GM12878 (cell line): ENCODE results near the gene HOATZ. TPM values are rescaled to one million over a fixed set of nuclear protein-coding genes. Genes with fewer than 3 reads are reported as not detected.

ENCODE experiments used
- ATAC-seq: fragments of 200-7000 bp; cut with Tn5 transposase; 3 replicates; pipeline ENCODE4 v1.9.1; 2020; ENCODE audit warnings: mild to moderate bottlenecking, moderate library complexity
- BruUV-seq: library from RNA; stranded (reverse); fragments of 400-500 nt; replicated peaks from 2 replicates; lab custom pipeline; 2021; lab: Mats Ljungman, UMichigan
- CTCF ChIA-PET: fragments of 300-600 bp; sonication (Branson Sonifier 250); formaldehyde crosslinking; extraction: SDS; loops from one replicate; lab custom pipeline; 2021; ENCODE audit warnings: inconsistent platforms; lab: Yijun Ruan, JAX
- POLR2A ChIA-PET: fragments of 350-600 bp; formaldehyde crosslinking; extraction: SDS; loops from one replicate; lab custom pipeline; 2021; ENCODE audit warnings: inconsistent platforms; lab: Charles Lee
- RAD21 ChIA-PET: fragments of 300-600 bp; sonication (Branson Sonifier 250); formaldehyde crosslinking; loops from one replicate; lab custom pipeline; 2023; ENCODE audit warnings: antibody characterized with exemption; ENCODE audit not compliant: unreplicated experiment; lab: Charles Lee
- SMC1A ChIA-PET: fragments of 300-600 bp; sonication (Branson Sonifier 250); formaldehyde crosslinking; loops from one replicate; lab custom pipeline; 2023; ENCODE audit not compliant: unreplicated experiment, uncharacterized antibody; lab: Charles Lee
- DNase-seq: peaks from one replicate; pipeline ENCODE4 v3.0.0-alpha.2; 2011; ENCODE audit warnings: low read depth, low spot score
- FAIRE-seq: peaks from 3 replicates; lab custom pipeline; 2011; peaks lifted over from hg19 to GRCh38; lab: Jason Lieb, UNC
- H2AFZ ChIP-seq: 2 replicates; pipeline ENCODE4 v1.6.0; 2011; ENCODE audit warnings: low read depth, low read length, control low read depth; ENCODE audit not compliant: control insufficient read depth
- H3K27ac ChIP-seq: 2 replicates; pipeline ENCODE4 v1.5.1; 2011; ENCODE audit warnings: control low read depth; ENCODE audit not compliant: control insufficient read depth, insufficient read depth
- H3K27me3 ChIP-seq, 2 experiments: replicated peaks in 1 of 2; 2 replicates each; pipeline versions ENCODE4 v1.6.0 to v1.6.1; 2011; ENCODE audit warnings: low read length in 1 of 2; ENCODE audit not compliant: control insufficient read depth in 2 of 2, insufficient read depth in 2 of 2
- H3K36me3 ChIP-seq, 2 experiments: 2 replicates each; pipeline ENCODE4 v1.5.1; 2011; ENCODE audit warnings: low read length in 1 of 2; ENCODE audit not compliant: control insufficient read depth in 2 of 2, insufficient read depth in 2 of 2
- H3K4me1 ChIP-seq: 2 replicates; pipeline ENCODE4 v1.6.1; 2011; ENCODE audit warnings: mild to moderate bottlenecking, low read length, moderate library complexity, mixed read lengths; ENCODE audit not compliant: control insufficient read depth, insufficient read depth
- H3K4me2 ChIP-seq: 2 replicates; pipeline ENCODE4 v1.6.0; 2011; ENCODE audit warnings: control low read depth; ENCODE audit not compliant: control insufficient read depth, insufficient read depth
- H3K4me3 ChIP-seq: fragments of 200-600 bp; sonication (generic); 2 replicates; pipeline ENCODE4 v1.5.1; 2016
- H3K79me2 ChIP-seq: 2 replicates; pipeline ENCODE4 v1.6.0; 2011; ENCODE audit warnings: low read length; ENCODE audit not compliant: control insufficient read depth, insufficient read depth
- H3K9ac ChIP-seq: 2 replicates; pipeline ENCODE4 v1.8.0; 2011; ENCODE audit warnings: low read length, control low read depth, mixed read lengths; ENCODE audit not compliant: control insufficient read depth, insufficient read depth
- H3K9me3 ChIP-seq: replicated peaks from 3 replicates; pipeline ENCODE4 v1.5.1; 2011; ENCODE audit warnings: mild to moderate bottlenecking, low read length; ENCODE audit not compliant: control insufficient read depth, insufficient read depth
- H4K20me1 ChIP-seq: 2 replicates; pipeline ENCODE4 v1.6.0; 2011; ENCODE audit not compliant: control insufficient read depth, insufficient read depth
- ATF7 ChIP-seq: fragments of 450-650 bp; IDR thresholded peaks from 2 replicates; pipeline ENCODE4 v1.6.1; 2016; ENCODE audit warnings: low read depth, mild to moderate bottlenecking
- E2F8 ChIP-seq: fragments of 450-650 bp; IDR thresholded peaks from 2 replicates; pipeline ENCODE4 v1.6.1; 2018; ENCODE audit warnings: mild to moderate bottlenecking, low read depth, moderate library complexity; ENCODE audit not compliant: partially characterized antibody
- EP300 ChIP-seq, 2 experiments: fragments of 150-350 bp in 1 of 2; IDR thresholded peaks; 2 replicates each; pipeline ENCODE4 v1.6.1; 2011 to 2012; ENCODE audit warnings: low read depth in 2 of 2, low read length in 2 of 2, borderline replicate concordance in 1 of 2, improper control_type of control experiment in 1 of 2, inconsistent platforms in 1 of 2; ENCODE audit not compliant: control insufficient read depth in 1 of 2
- FOXM1 ChIP-seq: IDR thresholded peaks from 2 replicates; pipeline ENCODE4 v1.6.1; 2012; ENCODE audit warnings: low read depth, mild to moderate bottlenecking, inconsistent platforms, low read length, moderate library complexity
- GABPA ChIP-seq: IDR thresholded peaks from 2 replicates; pipeline ENCODE4 v1.6.1; 2014; ENCODE audit warnings: antibody characterized with exemption, low read depth, mild to moderate bottlenecking, inconsistent platforms
- IKZF2 ChIP-seq, 2 experiments: fragments of 450-650 bp; IDR thresholded peaks; 2 replicates each; pipeline ENCODE4 v1.6.1; 2017; ENCODE audit warnings: mild to moderate bottlenecking in 2 of 2, moderate library complexity in 2 of 2
- SUZ12 ChIP-seq: fragments of 200-600 bp; sonication (generic); IDR thresholded peaks from one replicate; pipeline ENCODE4 v1.6.1; 2018; ENCODE audit warnings: antibody characterized with exemption, mild to moderate bottlenecking; ENCODE audit not compliant: unreplicated experiment
- WGBS: methylation state at CpG from one replicate; pipeline ENCODE4 v1.1.6; 2016; ENCODE audit warnings: low lambda C conversion rate; ENCODE audit not compliant: insufficient replicate concordance, insufficient coverage; ENCODE audit errors: missing lambda C conversion rate; 5-methylcytosine and 5-hydroxymethylcytosine counted together
- in situ Hi-C: fragments of 300-500 bp; cut with MboI; formaldehyde crosslinking; loops from 9 replicates; pipeline ENCODE4 v1.14.3; 2018; ENCODE audit warnings: mixed read lengths
- intact Hi-C: fragments of 100-400 bp; cut with micrococcal nuclease; formaldehyde crosslinking; loops from one replicate; pipeline ENCODE4 v1.14.2; 2022; ENCODE audit not compliant: unreplicated experiment
- polyA plus RNA-seq, 11 experiments: library from polyadenylated mRNA; depleted of rRNA in 4 of 11; unstranded in 6 of 11; stranded (reverse) in 5 of 11; fragments of >200 nt; fragmentation: Nextera tagmentation in 4 of 11; fragmentation: Illumina TruSeq in 1 of 11; extraction: Ambion mirVana in 4 of 11; extraction: Trizol in 1 of 11; gene quantifications; 1 replicate in 1 of 11; 2 replicates in 10 of 11; pipeline versions ENCODE4 v1.2.1 to v1.2.3, GENCODE V29; 2011 to 2016; ENCODE audit warnings: inconsistent platforms in 2 of 11, missing spikeins in 2 of 11, low read depth in 1 of 11
- total RNA-seq, 4 experiments: library from RNA; depleted of rRNA in 3 of 4; stranded (reverse); fragments of >200 nt in 3 of 4; fragmentation: Illumina TruSeq in 1 of 4; extraction: Trizol in 1 of 4; gene quantifications; 2 replicates each; pipeline versions ENCODE4 v1.2.1 to v1.2.3, GENCODE V29; 2013 to 2021
- TF ChIP-seq, protein P1 (sequence below): IDR thresholded peaks from 2 replicates; pipeline ENCODE4 v1.6.1; 2012; ENCODE audit warnings: mild to moderate bottlenecking, low read depth, low read length

The HOATZ gene
- total and polyA plus RNA-seq, 10 of the 15 experiments (the other 5 are each of a cell fraction or from before 2014, with no cell fraction given): 0.28 TPM; not detected in 9

- H2AFZ ChIP-seq: no peak overlapping the region
- BruUV-seq: no TSS peak
- H3K27me3 ChIP-seq: peaks cover 2 to 13% of the 10 kb centered on the region in 2 experiments
- H3K4me3 ChIP-seq: no peak overlapping the region
- CTCF ChIA-PET: interaction anchor here (0.6 to 2.0 kb wide), 4 partner anchors 28 to 241 kb away, joined by 3 to 4 read pairs (median 3); no protein-coding TSS in a partner anchor
- DNase-seq: no peak
- TF ChIP-seq EP300 (IDR thresholded peaks at IDR 0.05; ENCODE audit: borderline replicate concordance in 1 of 2, control insufficient read depth in 1 of 2, low read depth in 2 of 2, low read length in 2 of 2) (no peak), GABPA (no peak), IKZF2 (IDR thresholded peaks at IDR 0.05) (no peak), SUZ12 (no peak), ATF7 (no peak), FOXM1 (no peak), E2F8 (no peak)
- TF ChIP-seq, protein P1, sequence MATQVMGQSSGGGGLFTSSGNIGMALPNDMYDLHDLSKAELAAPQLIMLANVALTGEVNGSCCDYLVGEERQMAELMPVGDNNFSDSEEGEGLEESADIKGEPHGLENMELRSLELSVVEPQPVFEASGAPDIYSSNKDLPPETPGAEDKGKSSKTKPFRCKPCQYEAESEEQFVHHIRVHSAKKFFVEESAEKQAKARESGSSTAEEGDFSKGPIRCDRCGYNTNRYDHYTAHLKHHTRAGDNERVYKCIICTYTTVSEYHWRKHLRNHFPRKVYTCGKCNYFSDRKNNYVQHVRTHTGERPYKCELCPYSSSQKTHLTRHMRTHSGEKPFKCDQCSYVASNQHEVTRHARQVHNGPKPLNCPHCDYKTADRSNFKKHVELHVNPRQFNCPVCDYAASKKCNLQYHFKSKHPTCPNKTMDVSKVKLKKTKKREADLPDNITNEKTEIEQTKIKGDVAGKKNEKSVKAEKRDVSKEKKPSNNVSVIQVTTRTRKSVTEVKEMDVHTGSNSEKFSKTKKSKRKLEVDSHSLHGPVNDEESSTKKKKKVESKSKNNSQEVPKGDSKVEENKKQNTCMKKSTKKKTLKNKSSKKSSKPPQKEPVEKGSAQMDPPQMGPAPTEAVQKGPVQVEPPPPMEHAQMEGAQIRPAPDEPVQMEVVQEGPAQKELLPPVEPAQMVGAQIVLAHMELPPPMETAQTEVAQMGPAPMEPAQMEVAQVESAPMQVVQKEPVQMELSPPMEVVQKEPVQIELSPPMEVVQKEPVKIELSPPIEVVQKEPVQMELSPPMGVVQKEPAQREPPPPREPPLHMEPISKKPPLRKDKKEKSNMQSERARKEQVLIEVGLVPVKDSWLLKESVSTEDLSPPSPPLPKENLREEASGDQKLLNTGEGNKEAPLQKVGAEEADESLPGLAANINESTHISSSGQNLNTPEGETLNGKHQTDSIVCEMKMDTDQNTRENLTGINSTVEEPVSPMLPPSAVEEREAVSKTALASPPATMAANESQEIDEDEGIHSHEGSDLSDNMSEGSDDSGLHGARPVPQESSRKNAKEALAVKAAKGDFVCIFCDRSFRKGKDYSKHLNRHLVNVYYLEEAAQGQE: no peak
- TF ChIP-seq, all 136 proteins: peak for 0
- no peaks in the 10 kb centered on the region for H3K4me1 ChIP-seq
- ChIA-PET RAD21 (no interaction called here), SMC1A (interaction anchor here (1.2 kb wide), 1 partner anchor 9 kb away, joined by 3 read pairs; no protein-coding TSS in a partner anchor), POLR2A (no interaction called here)
- H3K9ac ChIP-seq: no peak overlapping the region
- no peak for ATAC-seq
- WGBS: 47% methylated on average over 6 of the region's 6 CpGs
- in situ Hi-C loops (no loop called here), intact Hi-C loops (no loop called here)
- H3K79me2 ChIP-seq: no peaks in the 10 kb centered on the region
- no peaks in the 10 kb centered on the region for H3K36me3 ChIP-seq
- no peaks in the 10 kb centered on the region for H4K20me1 ChIP-seq
- no peaks in the 10 kb centered on the region; the same call in 2 of the 3 replicates for H3K9me3 ChIP-seq
- FAIRE-seq: no peak
- H3K27ac ChIP-seq: no peak overlapping the region
- no peak overlapping the region for H3K4me2 ChIP-seq
Observed at GRCh38 chr11:111535281-111535680, 20.7 kb downstream of the HOATZ start.
